OCI-LY3 (cell line): ENCODE data around the gene HCRTR1.

Experiments
- CTCF ChIP-seq: fragments of 200-600, 300-600 bp; sonication (generic); IDR thresholded peaks from 2 replicates; pipeline ENCODE4 v1.5.1; 2014; ENCODE audit warnings: antibody characterized with exemption, low read length, low read depth
- EZH2phosphoT487 ChIP-seq: fragments of 200-600 bp; shearing (Covaris generic); IDR thresholded peaks from 2 replicates; pipeline ENCODE4 v1.6.1; 2018; ENCODE audit warnings: antibody characterized with exemption, mixed run types, low read depth

- TF ChIP-seq CTCF (no peak), EZH2phosphoT487 (no peak)
Measured at GRCh38 chr1:31653717-31654473, 36.4 kb downstream of the HCRTR1 start.
